ENCODE measurements around the gene MIGA2. TPM values are rescaled to one million over a fixed set of nuclear protein-coding genes. Genes with fewer than 3 reads are reported as not detected.

Gene MIGA2
- total RNA-seq, 1 donor from 2014 or later = 23.8 TPM

GRCh38 chr9:129053020-129053419 is 16.6 kb downstream of the MIGA2 start:
- Histone ChIP-seq H3K9ac (ENCODE audit: low read length) (no peak overlapping the region), H3K36me3 (ENCODE audit: insufficient read depth, low read length) (no peaks in the 10 kb centered on the region), H3K4me2 (ENCODE audit: low read length) (no peak overlapping the region), H3K79me2 (ENCODE audit: insufficient read depth, low read length) (no peaks in the 10 kb centered on the region), H3K9me3 (ENCODE audit: insufficient read depth, low read depth, low read length) (no peaks in the 10 kb centered on the region), H3K27me3 (ENCODE audit: insufficient read depth, low read length) (no peaks in the 10 kb centered on the region), H3K4me3 (ENCODE audit: insufficient read depth, low read depth, low read length) (no peak overlapping the region), H4K20me1 (ENCODE audit: insufficient read depth, low read length) (no peaks in the 10 kb centered on the region), H3K4me1 (ENCODE audit: insufficient read depth, low read length) (no peaks in the 10 kb centered on the region), H3K27ac (ENCODE audit: low read depth, low read length) (no peak overlapping the region), H2AFZ (ENCODE audit: low read depth, low read length) (no peak overlapping the region)
- TF ChIP-seq EZH2 (IDR thresholded peaks at IDR 0.05; ENCODE audit: insufficient read depth, low read length) = no peak
- TF ChIP-seq CTCF (IDR thresholded peaks at IDR 0.05; ENCODE audit: insufficient read depth, low read depth, low read length) = no peak
- H3K27ac Mint-ChIP-seq (ENCODE audit: unreplicated experiment) = no peak overlapping the region
- FAIRE-seq (no peak), DNase-seq (ENCODE audit: low read depth) (no peak)
- H3K9me3 Mint-ChIP-seq (ENCODE audit: unreplicated experiment) = no peaks in the 10 kb centered on the region
- H3K4me1 Mint-ChIP-seq (ENCODE audit: low read depth, unreplicated experiment) = no peaks in the 10 kb centered on the region
- H3K27me3 Mint-ChIP-seq (ENCODE audit: low read depth, unreplicated experiment) = no peaks in the 10 kb centered on the region
- H3K4me3 Mint-ChIP-seq (ENCODE audit: unreplicated experiment) = no peak overlapping the region
- peaks cover 12% of the 10 kb centered on the region for H3K36me3 Mint-ChIP-seq (ENCODE audit: low read depth, unreplicated experiment)

- DNase-seq (ENCODE audit: low read depth) (no peak), FAIRE-seq (no peak)
- H3K9me3 ChIP-seq (ENCODE audit: insufficient read depth, low read depth, low read length) = no peaks in the 10 kb centered on the region
- TF ChIP-seq EZH2 (IDR thresholded peaks at IDR 0.05; ENCODE audit: insufficient read depth, low read length) (no peak), CTCF (IDR thresholded peaks at IDR 0.05; ENCODE audit: insufficient read depth, low read depth, low read length) (no peak)
- H3K9ac ChIP-seq (ENCODE audit: low read length) = no peak overlapping the region
- Mint-ChIP-seq H3K9me3 (ENCODE audit: unreplicated experiment) (no peaks in the 10 kb centered on the region), H3K4me1 (ENCODE audit: low read depth, unreplicated experiment) (no peaks in the 10 kb centered on the region), H3K4me3 (ENCODE audit: unreplicated experiment) (peak overlapping the region; percentile 8), H3K27ac (ENCODE audit: unreplicated experiment) (no peak overlapping the region), H3K36me3 (ENCODE audit: low read depth, unreplicated experiment) (peaks cover 7% of the 10 kb centered on the region), H3K27me3 (ENCODE audit: low read depth, unreplicated experiment) (no peaks in the 10 kb centered on the region)
- H3K4me1 ChIP-seq (ENCODE audit: insufficient read depth, low read length) = peaks cover 6% of the 10 kb centered on the region
- no peak overlapping the region for H3K27ac ChIP-seq (ENCODE audit: low read depth, low read length)
- no peaks in the 10 kb centered on the region for H3K79me2 ChIP-seq (ENCODE audit: insufficient read depth, low read length)
- H2AFZ ChIP-seq (ENCODE audit: low read depth, low read length) = no peak overlapping the region
- H3K4me3 ChIP-seq (ENCODE audit: insufficient read depth, low read depth, low read length) = no peak overlapping the region
- H3K36me3 ChIP-seq (ENCODE audit: insufficient read depth, low read length) = no peaks in the 10 kb centered on the region
- H3K27me3 ChIP-seq (ENCODE audit: insufficient read depth, low read length) = no peaks in the 10 kb centered on the region
- H4K20me1 ChIP-seq (ENCODE audit: insufficient read depth, low read length) = no peaks in the 10 kb centered on the region
- no peak overlapping the region for H3K4me2 ChIP-seq (ENCODE audit: low read length)
Observed at GRCh38 chr9:129054163-129054851, 17.9 kb downstream of the MIGA2 start.

Data from astrocyte (in vitro differentiated cells and primary cell).